Measurements from ENCODE around the gene MAPKAP1. TPM values are rescaled to one million over a fixed set of nuclear protein-coding genes. Genes with fewer than 3 reads are reported as not detected.

The MAPKAP1 gene
- total RNA-seq, 1 experiment from 2014 or later, result 79.9 TPM

GRCh38 chr9:125486152-125486508 lies 220.9 kb downstream of the MAPKAP1 start:
- DNase-seq (ENCODE audit: low spot score), result no peak

GRCh38 chr9:125485471-125486151 lies 221.4 kb downstream of the MAPKAP1 start:
- DNase-seq (ENCODE audit: low spot score), result no peak

GRCh38 chr9:125484350-125485282 lies 222.4 kb downstream of the MAPKAP1 start:
- DNase-seq (ENCODE audit: low spot score), result no peak

- DNase-seq (ENCODE audit: low spot score), result no peak
These were observed 223.3 kb downstream of the MAPKAP1 start for GRCh38 chr9:125483697-125484096.

GRCh38 chr9:125479846-125480615 lies 227.0 kb downstream of the MAPKAP1 start:
- no peak for DNase-seq (ENCODE audit: low spot score)

- no peak for DNase-seq (ENCODE audit: low spot score)
These were observed 229.9 kb downstream of the MAPKAP1 start for GRCh38 chr9:125477089-125477544.

GRCh38 chr9:125476645-125477044 lies 230.4 kb downstream of the MAPKAP1 start:
- no peak for DNase-seq (ENCODE audit: low spot score)

- no peak for DNase-seq (ENCODE audit: low spot score)
These were observed 231.6 kb downstream of the MAPKAP1 start for GRCh38 chr9:125475385-125475784.

- no peak for DNase-seq (ENCODE audit: low spot score)
These were observed 233.9 kb downstream of the MAPKAP1 start for GRCh38 chr9:125472926-125473701.

- DNase-seq (ENCODE audit: low spot score), result no peak
These were observed 234.5 kb downstream of the MAPKAP1 start for GRCh38 chr9:125472562-125472925.

- no peak for DNase-seq (ENCODE audit: low spot score)
These were observed 236.0 kb downstream of the MAPKAP1 start for GRCh38 chr9:125470767-125471580.

- no peak for DNase-seq (ENCODE audit: low spot score)
These were observed 236.8 kb downstream of the MAPKAP1 start for GRCh38 chr9:125470189-125470588.

GRCh38 chr9:125468646-125469045 lies 238.4 kb downstream of the MAPKAP1 start:
- no peak for DNase-seq (ENCODE audit: low spot score)

GRCh38 chr9:125467116-125467740 lies 239.8 kb downstream of the MAPKAP1 start:
- DNase-seq (ENCODE audit: low spot score), result no peak

GRCh38 chr9:125466411-125466810 lies 240.6 kb downstream of the MAPKAP1 start:
- no peak for DNase-seq (ENCODE audit: low spot score)

- DNase-seq (ENCODE audit: low spot score), result no peak
These were observed 242.2 kb downstream of the MAPKAP1 start for GRCh38 chr9:125464591-125465385.

- DNase-seq (ENCODE audit: low spot score), result no peak
These were observed 243.1 kb downstream of the MAPKAP1 start for GRCh38 chr9:125463926-125464325.

GRCh38 chr9:125462861-125463291 lies 244.1 kb downstream of the MAPKAP1 start:
- no peak for DNase-seq (ENCODE audit: low spot score)

- no peak for DNase-seq (ENCODE audit: low spot score)
These were observed 245.3 kb downstream of the MAPKAP1 start for GRCh38 chr9:125461636-125462190.
